Activated CD4-positive, alpha-beta memory T cell treated with anti-CD3 and anti-CD28 coated beads, Interleukin-2, amount 10 ng/mL, durations not matched to agents 7 days and 5 days (primary cell): ENCODE data around the gene TBC1D30. TPM values are rescaled to one million over a fixed set of nuclear protein-coding genes. Genes with fewer than 3 reads are reported as not detected.
"Not testable (repeated sequence)": the region's sequence is repeated elsewhere in the genome, so short reads cannot be mapped to it uniquely, and the experiment has no call there.

ENCODE experiments used
- CTCF ChIA-PET: fragments of 350-600 bp; sonication (Branson Sonifier 250); formaldehyde crosslinking; loops from one replicate; lab custom pipeline; 2021; ENCODE audit warnings: antibody characterized with exemption, inconsistent platforms; lab: Charles Lee
- POLR2A ChIA-PET: fragments of 350-600 bp; sonication (Branson Sonifier 250); formaldehyde crosslinking; loops from one replicate; lab custom pipeline; 2021; ENCODE audit warnings: antibody characterized with exemption; lab: Charles Lee
- DNase-seq: peaks from one replicate; pipeline ENCODE4 v3.0.0-alpha.2; 2020
- H3K27ac Mint-ChIP-seq: one replicate; pipeline ENCODE4 v1.8.0; 2021; ENCODE audit warnings: mild to moderate bottlenecking, mixed read lengths
- H3K27me3 Mint-ChIP-seq: one replicate; pipeline ENCODE4 v1.8.0; 2021; ENCODE audit warnings: mixed read lengths
- H3K36me3 Mint-ChIP-seq: one replicate; pipeline ENCODE4 v1.8.0; 2021; ENCODE audit warnings: low read depth, mixed read lengths
- H3K4me1 Mint-ChIP-seq: one replicate; pipeline ENCODE4 v1.8.0; 2021; ENCODE audit warnings: mixed read lengths
- H3K4me3 Mint-ChIP-seq: one replicate; pipeline ENCODE4 v1.8.0; 2021; ENCODE audit warnings: mild to moderate bottlenecking, mixed read lengths
- H3K9me3 Mint-ChIP-seq: one replicate; pipeline ENCODE4 v1.8.0; 2021; ENCODE audit warnings: mixed read lengths
- total RNA-seq, 2 experiments: library from RNA; stranded (reverse); gene quantifications; one replicate each; pipeline ENCODE4 v1.2.3, GENCODE V29; 2021

The TBC1D30 gene, protein sequence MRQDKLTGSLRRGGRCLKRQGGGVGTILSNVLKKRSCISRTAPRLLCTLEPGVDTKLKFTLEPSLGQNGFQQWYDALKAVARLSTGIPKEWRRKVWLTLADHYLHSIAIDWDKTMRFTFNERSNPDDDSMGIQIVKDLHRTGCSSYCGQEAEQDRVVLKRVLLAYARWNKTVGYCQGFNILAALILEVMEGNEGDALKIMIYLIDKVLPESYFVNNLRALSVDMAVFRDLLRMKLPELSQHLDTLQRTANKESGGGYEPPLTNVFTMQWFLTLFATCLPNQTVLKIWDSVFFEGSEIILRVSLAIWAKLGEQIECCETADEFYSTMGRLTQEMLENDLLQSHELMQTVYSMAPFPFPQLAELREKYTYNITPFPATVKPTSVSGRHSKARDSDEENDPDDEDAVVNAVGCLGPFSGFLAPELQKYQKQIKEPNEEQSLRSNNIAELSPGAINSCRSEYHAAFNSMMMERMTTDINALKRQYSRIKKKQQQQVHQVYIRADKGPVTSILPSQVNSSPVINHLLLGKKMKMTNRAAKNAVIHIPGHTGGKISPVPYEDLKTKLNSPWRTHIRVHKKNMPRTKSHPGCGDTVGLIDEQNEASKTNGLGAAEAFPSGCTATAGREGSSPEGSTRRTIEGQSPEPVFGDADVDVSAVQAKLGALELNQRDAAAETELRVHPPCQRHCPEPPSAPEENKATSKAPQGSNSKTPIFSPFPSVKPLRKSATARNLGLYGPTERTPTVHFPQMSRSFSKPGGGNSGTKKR
- under 1 TPM in 1 of 2 experiments, not detected in 1; 0.13 TPM for total RNA-seq

DNA sequence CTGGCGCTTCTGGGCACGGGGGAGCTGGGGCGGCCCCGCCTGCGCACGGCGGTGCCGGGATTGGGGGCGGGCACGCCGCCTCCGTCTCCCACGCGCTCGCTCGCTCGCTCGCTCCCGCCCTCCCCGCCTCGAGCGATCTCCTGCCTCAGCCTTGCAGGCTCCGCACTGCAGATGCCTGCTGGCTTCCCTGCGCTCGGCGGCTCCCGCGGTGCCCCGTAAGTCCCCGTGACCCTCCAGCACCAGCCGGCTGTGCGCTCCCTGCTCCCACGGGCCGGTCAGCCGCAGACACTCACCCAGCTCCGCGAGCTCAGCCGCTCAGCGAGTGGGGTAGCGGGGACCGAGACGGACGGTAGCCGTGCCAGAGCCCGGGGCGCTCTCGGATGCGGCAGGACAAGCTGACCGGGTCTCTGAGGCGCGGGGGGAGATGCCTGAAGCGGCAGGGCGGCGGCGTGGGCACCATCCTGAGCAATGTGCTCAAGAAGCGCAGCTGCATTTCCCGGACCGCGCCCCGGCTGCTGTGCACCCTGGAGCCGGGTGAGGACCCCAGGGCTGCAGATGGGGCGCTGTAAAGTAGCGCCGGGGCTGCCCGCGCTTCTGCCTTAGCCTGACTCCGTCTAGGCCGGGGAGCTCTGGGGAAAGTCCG lies at the start of gene TBC1D30:
Gene TBC1D30 (plus strand): TSS at position 148 of the 643 bp plus-strand sequence. CDS start 233 bp downstream, at position 381.
- CTCF ChIA-PET: interaction anchor here (2.3 kb wide), 1 partner anchor 28 kb away, joined by 9 read pairs; no protein-coding TSS in a partner anchor
- Mint-ChIP-seq H3K27ac (no peak within 1 kb of the TSS), H3K9me3 (peaks cover 2% of the 10 kb centered on the region), H3K4me3 (peak within 1 kb of the TSS; percentile 30), H3K4me1 (peaks cover 17% of the 10 kb centered on the region), H3K36me3 (peaks cover 4% of the 10 kb centered on the region), H3K27me3 (peaks cover 69% of the 10 kb centered on the region)
- no peak for DNase-seq
- POLR2A ChIA-PET: no interaction called here

GRCh38 chr12:64775147-64775736 lies 49.2 kb upstream of the TBC1D30 start:
- CTCF ChIA-PET, H3K4me3 Mint-ChIP-seq, DNase-seq, H3K4me1 Mint-ChIP-seq, POLR2A ChIA-PET, H3K27ac Mint-ChIP-seq: not testable (repeated sequence)
- H3K36me3 Mint-ChIP-seq: peaks cover 18% of the 10 kb centered on the region
- H3K27me3 Mint-ChIP-seq: peaks cover 66% of the 10 kb centered on the region
- peaks cover 21% of the 10 kb centered on the region for H3K9me3 Mint-ChIP-seq

DNA sequence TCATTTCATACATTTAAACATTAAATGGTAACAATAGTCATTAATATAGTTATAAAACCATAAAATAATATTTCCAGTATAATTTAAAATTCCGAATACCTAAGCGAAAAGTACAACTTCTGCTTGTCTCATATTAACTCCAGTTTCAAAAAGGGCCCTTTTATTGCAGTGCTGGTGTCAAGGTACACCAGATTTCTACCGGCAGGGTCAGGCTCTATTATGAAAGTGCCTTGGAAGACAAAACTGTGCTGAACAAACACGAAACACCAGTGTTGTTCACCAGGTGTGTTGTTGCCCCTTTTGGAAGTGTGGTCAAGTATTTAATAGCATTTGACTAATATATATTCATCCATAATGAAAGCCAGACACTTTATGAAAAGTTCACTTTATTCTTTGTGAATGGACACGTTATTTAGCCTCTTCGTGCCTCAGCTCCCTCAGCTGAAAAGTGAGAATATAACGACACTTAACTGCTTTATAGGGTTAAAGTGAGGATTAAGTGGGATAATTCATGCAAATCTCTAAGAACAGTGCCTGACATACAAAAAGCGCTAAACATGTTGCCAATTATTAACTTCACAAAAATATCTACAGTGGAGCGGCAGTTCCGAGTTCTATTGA lies 45.0 kb upstream of the TBC1D30 start:
- Mint-ChIP-seq H3K27me3 (peaks cover 82% of the 10 kb centered on the region), H3K9me3 (peaks cover 12% of the 10 kb centered on the region), H3K27ac (no peak overlapping the region), H3K4me1 (peaks cover 17% of the 10 kb centered on the region), H3K36me3 (peaks cover 12% of the 10 kb centered on the region), H3K4me3 (peak overlapping the region; percentile 46)
- no peak for DNase-seq
- POLR2A ChIA-PET: no interaction called here
- CTCF ChIA-PET: interaction anchor here (0.6 to 2.0 kb wide), 3 partner anchors 13 to 323 kb away, joined by 4 to 12 read pairs (median 4); no protein-coding TSS in a partner anchor

GRCh38 chr12:64780132-64780530 lies 44.3 kb upstream of the TBC1D30 start:
- peaks cover 10% of the 10 kb centered on the region for H3K9me3 Mint-ChIP-seq
- DNase-seq: no peak
- peaks cover 17% of the 10 kb centered on the region for H3K4me1 Mint-ChIP-seq
- peaks cover 82% of the 10 kb centered on the region for H3K27me3 Mint-ChIP-seq
- peaks cover 10% of the 10 kb centered on the region for H3K36me3 Mint-ChIP-seq
- no peak overlapping the region for H3K27ac Mint-ChIP-seq
- CTCF ChIA-PET: interaction anchor here (0.6 to 2.0 kb wide), 3 partner anchors 13 to 323 kb away, joined by 4 to 12 read pairs (median 4); no protein-coding TSS in a partner anchor
- H3K4me3 Mint-ChIP-seq: peak overlapping the region; percentile 46
- POLR2A ChIA-PET: interaction anchor here (0.8 to 1.2 kb wide), 2 partner anchors 13 to 26 kb away, joined by 3 read pairs; no protein-coding TSS in a partner anchor

GRCh38 chr12:64780531-64781279 lies 43.7 kb upstream of the TBC1D30 start:
- no peak for DNase-seq
- ChIA-PET CTCF (interaction anchor here (0.5 to 2.0 kb wide), 4 partner anchors 12 to 522 kb away, joined by 4 to 12 read pairs (median 4); no protein-coding TSS in a partner anchor), POLR2A (interaction anchor here (0.8 to 1.2 kb wide), 3 partner anchors 12 to 109 kb away, joined by 3 read pairs; no protein-coding TSS in a partner anchor)
- Mint-ChIP-seq H3K9me3 (peaks cover 4% of the 10 kb centered on the region), H3K27ac (no peak overlapping the region), H3K36me3 (peaks cover 4% of the 10 kb centered on the region), H3K27me3 (peaks cover 77% of the 10 kb centered on the region), H3K4me3 (peak overlapping the region; percentile 46), H3K4me1 (peaks cover 17% of the 10 kb centered on the region)

DNA sequence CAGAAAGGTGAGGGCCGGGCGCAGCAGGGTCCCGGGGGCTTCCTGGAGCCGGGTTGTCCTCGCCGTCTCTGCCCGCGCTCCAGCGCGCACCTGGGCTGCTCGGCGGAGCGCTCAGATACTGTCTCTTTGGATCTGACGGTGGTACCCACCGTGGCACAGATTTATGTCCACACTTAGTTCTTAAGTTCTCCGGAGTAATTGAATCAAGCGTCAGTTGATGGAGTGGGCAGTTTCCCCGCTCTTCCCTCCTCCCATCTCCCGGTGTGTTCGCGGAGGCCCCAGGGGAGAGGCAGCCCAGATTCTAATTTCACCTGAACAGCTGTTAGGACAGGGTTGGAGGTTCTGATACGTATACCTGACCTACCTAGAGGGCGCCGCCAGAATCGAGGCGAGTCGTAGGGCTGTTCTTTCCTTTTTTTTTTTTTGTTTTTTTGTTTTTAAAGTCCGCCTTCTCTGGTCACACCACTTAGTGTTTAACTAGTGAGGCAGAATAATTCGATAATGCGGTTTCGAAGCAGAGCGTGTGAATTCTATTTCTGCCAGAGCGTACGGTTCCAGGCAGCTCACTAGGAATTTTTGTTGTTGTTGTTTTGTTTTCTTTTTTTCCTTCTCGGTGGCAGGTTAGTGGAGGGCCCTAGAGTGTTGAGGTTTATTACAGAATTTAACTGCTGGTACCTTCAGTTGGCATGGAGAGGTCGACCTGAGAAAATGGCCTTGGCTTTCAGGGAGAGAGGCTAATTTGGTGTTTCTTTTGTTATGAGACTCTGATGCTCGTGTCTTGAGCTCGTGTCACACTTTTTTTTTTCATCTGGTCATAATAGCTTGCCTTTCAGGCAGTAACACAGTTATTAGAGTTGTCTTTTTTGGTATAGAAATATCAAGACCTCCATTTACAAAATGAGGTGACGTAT lies 42.9 kb upstream of the TBC1D30 start:
- ChIA-PET POLR2A (interaction anchor here (0.6 to 1.2 kb wide), 3 partner anchors 27 to 272 kb away, joined by 3 to 4 read pairs (median 3); no protein-coding TSS in a partner anchor), CTCF (interaction anchor here (1.5 to 2.0 kb wide), 4 partner anchors 11 to 20 kb away, joined by 4 to 12 read pairs (median 7); no protein-coding TSS in a partner anchor)
- Mint-ChIP-seq H3K27ac (no peak overlapping the region), H3K27me3 (peaks cover 68% of the 10 kb centered on the region), H3K4me3 (peak overlapping the region; percentile 65), H3K9me3 (no peaks in the 10 kb centered on the region), H3K36me3 (no peaks in the 10 kb centered on the region), H3K4me1 (peaks cover 17% of the 10 kb centered on the region)
- DNase-seq: no peak

GRCh38 chr12:64782191-64782876 lies 42.1 kb upstream of the TBC1D30 start:
- Mint-ChIP-seq H3K27me3 (peaks cover 60% of the 10 kb centered on the region), H3K9me3 (no peaks in the 10 kb centered on the region), H3K4me1 (peaks cover 17% of the 10 kb centered on the region), H3K36me3 (no peaks in the 10 kb centered on the region), H3K4me3 (no peak overlapping the region), H3K27ac (no peak overlapping the region)
- POLR2A ChIA-PET: interaction anchor here (0.6 to 1.4 kb wide), 2 partner anchors 11 to 273 kb away, joined by 4 read pairs; no protein-coding TSS in a partner anchor
- CTCF ChIA-PET: interaction anchor here (1.3 to 1.8 kb wide), 3 partner anchors 14 to 233 kb away, joined by 4 to 10 read pairs (median 5); no protein-coding TSS in a partner anchor
- DNase-seq: no peak

DNA sequence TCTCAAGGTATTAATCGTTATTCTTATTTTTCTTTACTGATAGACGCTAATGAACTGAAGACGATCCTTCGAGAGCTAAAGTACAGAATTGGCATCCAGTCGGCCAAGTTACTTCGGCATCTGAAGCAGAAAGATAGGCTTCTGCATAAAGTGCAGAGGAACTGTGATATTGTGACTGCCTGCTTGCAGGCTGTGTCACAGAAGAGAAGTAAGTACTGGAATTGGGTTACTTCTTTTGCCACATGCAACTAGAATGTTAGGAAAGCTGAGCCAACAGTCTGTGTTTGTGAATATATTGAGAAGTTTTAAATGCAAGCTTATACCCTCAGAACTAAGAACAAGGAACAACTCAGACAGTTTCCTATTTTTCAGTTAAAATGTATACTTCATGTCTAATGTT lies 38.6 kb upstream of the TBC1D30 start:
- no peaks in the 10 kb centered on the region for H3K36me3 Mint-ChIP-seq
- H3K27me3 Mint-ChIP-seq: peaks cover 43% of the 10 kb centered on the region
- H3K9me3 Mint-ChIP-seq: no peaks in the 10 kb centered on the region
- DNase-seq: no peak
- H3K27ac Mint-ChIP-seq: no peak overlapping the region
- no peak overlapping the region for H3K4me3 Mint-ChIP-seq
- ChIA-PET POLR2A (interaction anchor here (1.0 kb wide), 1 partner anchor 9 kb away, joined by 3 read pairs; no protein-coding TSS in a partner anchor), CTCF (interaction anchor here (1.2 to 2.0 kb wide), 2 partner anchors 10 to 16 kb away, joined by 5 to 16 read pairs; no protein-coding TSS in a partner anchor)
- peaks cover 12% of the 10 kb centered on the region for H3K4me1 Mint-ChIP-seq

DNA sequence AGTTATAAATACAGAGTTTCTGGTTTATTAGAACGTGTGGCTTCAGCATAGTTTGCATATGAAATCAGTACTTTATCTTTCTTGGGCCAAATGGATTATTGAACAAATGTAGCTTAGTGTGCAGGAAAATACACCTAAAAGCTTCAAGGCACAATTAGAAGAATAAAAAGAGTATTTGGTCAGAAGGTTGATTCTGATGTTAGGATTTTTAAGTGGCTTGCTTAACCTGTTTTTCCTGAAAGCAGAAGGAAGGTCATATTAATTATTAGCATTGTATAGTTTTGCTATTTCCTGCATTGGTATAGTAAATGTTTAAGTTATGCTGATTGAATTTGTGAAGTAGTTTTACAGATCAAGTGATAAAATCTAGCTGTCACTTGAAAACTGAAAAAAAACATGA lies 34.3 kb upstream of the TBC1D30 start:
- no peaks in the 10 kb centered on the region for H3K9me3 Mint-ChIP-seq
- POLR2A ChIA-PET: no interaction called here
- no peak overlapping the region for H3K4me3 Mint-ChIP-seq
- CTCF ChIA-PET: interaction anchor here (0.7 kb wide), 1 partner anchor 16 kb away, joined by 3 read pairs; no protein-coding TSS in a partner anchor
- DNase-seq: no peak
- no peaks in the 10 kb centered on the region for H3K4me1 Mint-ChIP-seq
- H3K36me3 Mint-ChIP-seq: no peaks in the 10 kb centered on the region
- no peak overlapping the region for H3K27ac Mint-ChIP-seq
- peaks cover 18% of the 10 kb centered on the region for H3K27me3 Mint-ChIP-seq

DNA sequence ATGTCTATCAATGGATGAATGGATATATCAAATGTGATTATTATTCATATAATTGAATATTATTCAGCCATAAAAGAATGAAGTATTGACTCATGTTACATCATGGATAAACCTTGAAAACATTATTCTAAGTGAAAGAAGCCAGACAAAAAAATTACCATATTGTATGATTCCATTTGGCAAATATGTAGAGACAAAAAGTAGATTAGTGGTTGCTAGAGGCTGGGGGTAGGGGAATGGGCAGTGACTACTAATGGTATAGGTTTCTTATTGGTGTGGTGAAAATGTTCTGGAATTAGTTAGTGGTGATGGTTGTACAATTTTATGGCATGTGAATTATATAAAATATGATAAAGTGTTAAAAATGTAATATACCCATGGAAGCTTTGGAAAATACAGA lies 33.4 kb upstream of the TBC1D30 start:
- POLR2A ChIA-PET: no interaction called here
- no peaks in the 10 kb centered on the region for H3K36me3 Mint-ChIP-seq
- no peak overlapping the region for H3K27ac Mint-ChIP-seq
- no peak for DNase-seq
- no peaks in the 10 kb centered on the region for H3K9me3 Mint-ChIP-seq
- CTCF ChIA-PET: interaction anchor here (1.1 kb wide), 1 partner anchor 11 kb away, joined by 8 read pairs; no protein-coding TSS in a partner anchor
- H3K27me3 Mint-ChIP-seq: peaks cover 18% of the 10 kb centered on the region
- no peaks in the 10 kb centered on the region for H3K4me1 Mint-ChIP-seq
- H3K4me3 Mint-ChIP-seq: no peak overlapping the region
